CD4-positive, alpha-beta T cell treated with Interferon alpha-2 for 1 hour (primary cell): ENCODE results near the gene ZNF19.
A peak's percentile ranks its signal among the peaks of the same experiment; 100 is the strongest.

ENCODE experiments used
- DNase-seq, 2 donors: peaks; one replicate each; pipeline ENCODE4 v3.0.0-alpha.2; 2020 to 2022

ZNF19 gene

GRCh38 chr16:71440669-71441347 is 48.3 kb downstream of the ZNF19 start:
- DNase-seq, result no peak

GRCh38 chr16:71439523-71439922 is 49.6 kb downstream of the ZNF19 start:
- DNase-seq, result no peak

- DNase-seq, result no peak
These were observed 52.7 kb downstream of the ZNF19 start for GRCh38 chr16:71436473-71436872.

GRCh38 chr16:71432906-71433305 is 56.2 kb downstream of the ZNF19 start:
- no peak for DNase-seq

GRCh38 chr16:71431991-71432390 is 57.1 kb downstream of the ZNF19 start:
- DNase-seq, result no peak

- no peak for DNase-seq
These were observed 57.9 kb downstream of the ZNF19 start for GRCh38 chr16:71431176-71431575.

GRCh38 chr16:71430744-71431143 is 58.4 kb downstream of the ZNF19 start:
- no peak for DNase-seq

- DNase-seq, result no peak
These were observed 59.5 kb downstream of the ZNF19 start for GRCh38 chr16:71429581-71429980.

- no peak for DNase-seq
These were observed 60.2 kb downstream of the ZNF19 start for GRCh38 chr16:71428883-71429282.

- DNase-seq, result no peak
These were observed 60.7 kb downstream of the ZNF19 start for GRCh38 chr16:71428385-71428784.

- DNase-seq, result no peak
These were observed 62.1 kb downstream of the ZNF19 start for GRCh38 chr16:71426880-71427615.

GRCh38 chr16:71426069-71426879 is 62.9 kb downstream of the ZNF19 start:
- DNase-seq, result peak in 1 of 2 donors; percentile 23

GRCh38 chr16:71425746-71426068 is 63.4 kb downstream of the ZNF19 start:
- no peak for DNase-seq

GRCh38 chr16:71424626-71425025 is 64.5 kb downstream of the ZNF19 start:
- no peak for DNase-seq

GRCh38 chr16:71423865-71424264 is 65.3 kb downstream of the ZNF19 start:
- no peak for DNase-seq
